ENCODE data around the gene EMP3.
"Not testable (repeated sequence)": the region's sequence is repeated elsewhere in the genome, so short reads cannot be mapped to it uniquely, and the experiment has no call there.

The EMP3 gene

GRCh38 chr19:48348045-48348444 lies 22.7 kb downstream of the EMP3 start:
- DNase-seq (ENCODE audit: low spot score), result no peak

GRCh38 chr19:48348737-48349136 lies 23.4 kb downstream of the EMP3 start:
- DNase-seq (ENCODE audit: low spot score), result no peak

GRCh38 chr19:48350856-48351255 lies 25.5 kb downstream of the EMP3 start:
- DNase-seq (ENCODE audit: low spot score), result no peak

- peak; percentile 54 for DNase-seq (ENCODE audit: low spot score)
Measured at GRCh38 chr19:48351341-48351752, 26.0 kb downstream of the EMP3 start.

- no peak for DNase-seq (ENCODE audit: low spot score)
Measured at GRCh38 chr19:48353677-48354076, 28.3 kb downstream of the EMP3 start.

GRCh38 chr19:48354332-48354992 lies 29.1 kb downstream of the EMP3 start:
- DNase-seq (ENCODE audit: low spot score), result no peak

- DNase-seq (ENCODE audit: low spot score), result no peak
Measured at GRCh38 chr19:48355365-48355954, 30.1 kb downstream of the EMP3 start.

- no peak for DNase-seq (ENCODE audit: low spot score)
Measured at GRCh38 chr19:48359123-48359522, 33.8 kb downstream of the EMP3 start.

- DNase-seq (ENCODE audit: low spot score), result no peak
Measured at GRCh38 chr19:48361912-48362311, 36.6 kb downstream of the EMP3 start.

GRCh38 chr19:48362716-48363499 lies 37.6 kb downstream of the EMP3 start:
- DNase-seq (ENCODE audit: low spot score), result peak; percentile 97

GRCh38 chr19:48363500-48363809 lies 38.1 kb downstream of the EMP3 start:
- peak; percentile 6 for DNase-seq (ENCODE audit: low spot score)

- peak; percentile 99 for DNase-seq (ENCODE audit: low spot score)
Measured at GRCh38 chr19:48363810-48364597, 38.7 kb downstream of the EMP3 start, which contains the start of the genes SYNGR4 and TMEM143. SYNGR4 (plus strand) TSS chr19:48364367; CDS start chr19:48365843, 1,476 bp downstream. TMEM143 (minus strand) TSS chr19:48363940; CDS start chr19:48363920, 20 bp downstream.

- no peak for DNase-seq (ENCODE audit: low spot score)
Measured at GRCh38 chr19:48364598-48365348, 39.4 kb downstream of the EMP3 start.

- no peak for DNase-seq (ENCODE audit: low spot score)
Measured at GRCh38 chr19:48365602-48366001, 40.2 kb downstream of the EMP3 start.

- DNase-seq (ENCODE audit: low spot score), result no peak
Measured at GRCh38 chr19:48367855-48368254, 42.5 kb downstream of the EMP3 start.

GRCh38 chr19:48368936-48369335 lies 43.6 kb downstream of the EMP3 start:
- DNase-seq (ENCODE audit: low spot score), result no peak

- DNase-seq (ENCODE audit: low spot score), result no peak
Measured at GRCh38 chr19:48370955-48371354, 45.6 kb downstream of the EMP3 start.

- DNase-seq (ENCODE audit: low spot score), result no peak
Measured at GRCh38 chr19:48371367-48371766, 46.0 kb downstream of the EMP3 start.

GRCh38 chr19:48371771-48372170 lies 46.4 kb downstream of the EMP3 start:
- not testable (repeated sequence) for DNase-seq (ENCODE audit: low spot score)

- no peak for DNase-seq (ENCODE audit: low spot score)
Measured at GRCh38 chr19:48372904-48373303, 47.6 kb downstream of the EMP3 start.

GRCh38 chr19:48373567-48373966 lies 48.2 kb downstream of the EMP3 start:
- DNase-seq (ENCODE audit: low spot score), result no peak

GRCh38 chr19:48378194-48378570 lies 52.8 kb downstream of the EMP3 start:
- DNase-seq (ENCODE audit: low spot score), result no peak

Data from RKO (cell line).